Retina (tissue), 1 donor: ENCODE measurements around the gene FKBP5.
A peak's percentile ranks its signal among the peaks of the same experiment; 100 is the strongest.
"Not testable (repeated sequence)": the region's sequence is repeated elsewhere in the genome, so short reads cannot be mapped to it uniquely, and the experiment has no call there.

Source experiments
- DNase-seq: peaks from one replicate; pipeline ENCODE4 v3.0.0-alpha.2; 2016

The FKBP5 gene

DNA sequence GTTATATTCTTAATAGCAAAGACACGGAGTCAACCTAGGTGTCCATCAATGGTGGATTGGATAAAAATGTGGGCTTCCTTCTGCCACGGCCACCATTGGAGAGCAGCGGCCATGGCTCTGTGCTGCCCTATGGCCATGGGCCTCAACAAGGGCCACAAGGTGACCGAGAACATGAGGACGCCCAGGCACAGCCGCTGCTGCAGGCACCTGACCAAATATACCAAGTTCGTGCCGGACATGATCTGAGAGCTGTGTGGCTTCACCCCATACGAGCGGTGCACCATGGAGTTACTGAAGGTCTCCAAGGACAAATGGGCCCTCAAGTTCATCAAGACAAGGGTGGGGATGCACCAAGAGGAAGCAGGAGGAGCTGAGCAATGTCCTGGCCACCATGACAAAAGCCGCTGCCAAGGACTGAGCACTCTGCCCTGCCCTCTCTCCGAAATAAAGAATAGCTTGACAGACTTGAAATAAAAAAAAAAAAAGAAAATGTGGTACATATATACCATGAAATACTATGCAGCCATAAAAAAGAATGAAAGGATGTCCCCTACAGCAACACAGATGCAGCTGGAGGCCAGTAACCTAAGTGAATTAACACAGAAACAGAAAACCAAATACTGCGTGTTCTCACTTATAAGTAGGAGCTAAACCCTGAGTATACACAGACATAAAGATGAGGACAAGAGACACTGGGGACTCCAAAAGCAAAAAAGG, 81.0 kb downstream of the FKBP5 start:
- no peak for DNase-seq

GRCh38 chr6:35605600-35605999, 83.1 kb downstream of the FKBP5 start:
- DNase-seq: no peak

- DNase-seq: no peak
Measured at GRCh38 chr6:35603326-35604202, 85.2 kb downstream of the FKBP5 start.

- peak; percentile 21 for DNase-seq
Measured at GRCh38 chr6:35602133-35602946, 86.4 kb downstream of the FKBP5 start.

- peak; percentile 58 for DNase-seq
Measured at GRCh38 chr6:35601331-35602132, 87.2 kb downstream of the FKBP5 start.

DNA sequence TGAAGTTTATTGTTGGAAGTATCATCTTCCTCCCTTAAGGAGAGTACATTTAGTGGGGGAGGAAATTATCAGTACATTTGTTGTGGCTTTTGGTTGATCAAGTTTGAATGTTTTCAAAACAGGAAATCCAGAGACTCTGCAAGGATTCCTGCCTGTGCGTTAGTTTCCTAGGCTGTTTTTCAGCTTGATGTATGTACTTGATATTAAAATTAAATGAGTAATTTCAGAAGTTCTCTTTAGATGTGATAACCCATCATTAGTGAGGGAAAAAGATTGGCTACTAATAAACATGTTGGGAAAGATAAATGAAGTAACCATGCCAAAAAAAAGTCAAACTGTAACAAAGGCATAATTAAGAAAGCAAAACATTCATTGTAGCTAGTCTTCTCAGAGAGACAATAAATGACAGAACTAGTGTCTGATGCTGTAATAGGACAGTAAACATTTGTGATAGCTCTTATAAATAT, 88.0 kb downstream of the FKBP5 start:
- no peak for DNase-seq

DNA sequence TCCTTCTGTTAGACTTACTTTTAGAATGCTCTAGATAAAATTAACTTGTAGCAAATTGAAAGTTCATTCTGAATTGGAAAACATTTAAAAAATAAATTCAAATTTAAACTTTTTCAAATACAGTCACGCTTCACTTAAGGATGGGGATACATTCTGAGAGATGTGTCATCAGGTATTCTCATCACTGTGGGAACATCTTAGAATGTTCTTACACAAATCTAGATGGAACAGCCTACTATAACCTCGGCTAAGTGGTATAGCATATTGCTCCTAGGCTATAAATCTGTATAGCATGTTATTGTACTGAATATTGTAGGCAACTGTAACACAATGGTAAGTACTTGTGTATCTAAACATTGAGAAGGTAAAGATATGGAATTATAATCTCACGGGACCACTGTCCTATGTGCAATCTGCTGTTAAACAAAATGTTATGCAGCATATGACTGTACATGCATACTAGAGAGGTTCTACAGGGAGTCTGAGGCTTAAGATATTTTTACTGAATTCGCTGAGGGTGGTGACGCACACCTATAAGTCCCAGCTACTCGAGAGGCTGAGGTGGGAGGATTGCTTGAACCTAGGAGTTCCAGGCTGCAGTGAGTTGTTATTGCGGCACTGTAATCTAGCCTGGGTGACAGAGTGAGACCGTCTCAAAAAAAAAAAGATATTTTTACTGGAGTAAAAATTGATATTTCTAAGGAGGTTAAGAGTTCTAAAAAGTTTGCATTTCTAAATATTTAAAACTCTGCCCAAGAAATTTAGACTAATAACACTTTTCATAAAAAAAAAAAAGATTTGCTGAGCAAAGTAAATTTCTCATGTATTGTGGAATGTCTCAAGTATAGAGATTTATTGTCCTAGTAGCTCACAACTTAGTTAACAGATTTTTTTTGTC, 88.7 kb downstream of the FKBP5 start:
- DNase-seq: no peak

GRCh38 chr6:35598621-35599020, 90.1 kb downstream of the FKBP5 start:
- not testable (repeated sequence) for DNase-seq

- DNase-seq: no peak
Measured at GRCh38 chr6:35596448-35597442, 92.0 kb downstream of the FKBP5 start.

GRCh38 chr6:35594503-35595186, 94.1 kb downstream of the FKBP5 start:
- DNase-seq: no peak

DNA sequence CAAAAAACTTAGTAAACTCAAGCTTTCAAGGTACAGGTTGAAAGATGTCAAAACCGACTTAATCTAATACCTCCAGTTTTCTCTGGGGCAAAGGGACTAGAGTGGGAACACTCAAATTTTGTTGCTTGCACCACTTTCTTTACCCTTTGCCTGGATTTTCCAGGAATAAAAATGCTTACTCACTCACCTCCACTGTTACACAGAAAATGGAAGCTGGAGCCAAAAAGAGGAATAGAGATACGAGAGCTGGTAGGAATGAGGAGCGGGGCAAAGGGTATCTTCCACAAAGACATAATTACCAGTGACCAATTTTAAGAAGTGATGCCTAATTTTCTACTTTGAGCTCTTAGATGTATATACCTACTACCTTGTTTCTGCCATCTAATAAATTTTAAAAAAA, 96.5 kb downstream of the FKBP5 start:
- DNase-seq: no peak

DNA sequence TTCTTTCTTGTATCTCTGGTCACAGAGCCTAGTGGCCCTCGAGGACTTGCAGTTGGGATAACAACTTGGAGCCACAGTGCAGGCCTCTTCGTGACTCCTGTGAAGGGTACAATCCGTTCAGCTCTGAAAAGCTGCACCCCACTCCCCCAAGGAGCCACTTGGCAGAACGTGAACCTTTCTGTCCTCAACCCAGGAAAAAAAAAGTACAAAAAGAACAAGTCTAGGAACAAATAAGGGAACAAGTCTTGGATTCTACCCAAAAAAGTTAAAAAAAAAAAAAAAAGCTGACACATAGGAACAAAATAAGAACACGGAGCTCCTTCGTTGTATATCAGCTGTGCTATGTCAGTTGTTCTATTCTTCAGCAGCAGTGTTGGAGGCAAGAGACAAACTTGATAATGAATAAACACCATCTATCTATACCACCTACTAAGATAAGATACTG, 98.1 kb downstream of the FKBP5 start:
- no peak for DNase-seq

DNA sequence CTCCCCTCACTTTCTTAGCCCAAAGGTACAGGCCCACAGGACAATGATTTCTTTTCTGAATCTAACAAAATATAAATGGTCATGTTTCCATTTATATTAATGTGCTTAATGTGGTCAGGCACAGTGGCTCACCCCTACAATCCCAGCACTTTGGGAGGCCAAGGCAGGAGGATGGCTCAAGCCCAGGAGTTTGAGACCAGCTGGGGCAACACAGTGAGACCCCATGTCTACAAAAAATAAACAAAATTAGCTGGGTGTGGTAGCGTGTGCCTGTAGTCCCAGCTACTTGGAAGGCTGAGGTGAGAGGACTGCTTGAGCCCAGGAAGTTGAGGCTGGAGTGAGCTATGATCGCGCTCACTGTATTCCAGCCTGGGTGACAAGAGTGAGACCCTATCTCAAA, 98.8 kb downstream of the FKBP5 start:
- no peak for DNase-seq

- no peak for DNase-seq
Measured at GRCh38 chr6:35589201-35589739, 99.4 kb downstream of the FKBP5 start.

- no peak for DNase-seq
Measured at GRCh38 chr6:35587167-35587566, 101.5 kb downstream of the FKBP5 start.

- DNase-seq: no peak
Measured at GRCh38 chr6:35586542-35586941, 102.2 kb downstream of the FKBP5 start.

DNA sequence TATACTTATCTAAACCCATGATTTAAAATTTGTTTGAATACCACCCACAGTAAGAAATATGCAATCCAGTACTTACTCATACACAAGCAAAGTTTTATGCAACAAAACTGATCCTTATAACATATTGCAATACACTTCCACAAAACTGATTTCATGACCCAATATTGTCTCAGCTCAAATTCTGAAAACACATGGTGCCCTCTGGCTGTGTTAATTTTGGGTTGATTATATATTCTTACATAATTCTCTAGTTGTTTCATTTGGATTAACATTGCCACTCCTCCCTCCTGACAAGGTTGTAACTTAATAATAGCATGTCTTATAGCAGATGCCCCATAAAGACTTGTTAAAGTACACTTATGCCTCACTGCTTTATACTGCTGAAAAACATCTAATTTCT, 103.1 kb downstream of the FKBP5 start:
- no peak for DNase-seq

- peak; percentile 66 for DNase-seq
Measured at GRCh38 chr6:35583893-35584688, 104.6 kb downstream of the FKBP5 start.
